ENCODE data around the gene GCA.

GRCh38 chr2:162317058-162317742, 26.7 kb upstream of the GCA start:
- TF ChIP-seq CTCF (IDR thresholded peaks at IDR 0.05) (no peak), MAZ (IDR thresholded peaks at IDR 0.05; ENCODE audit: borderline replicate concordance, low read depth, low read length) (no peak), NFE2L2 (conservative IDR thresholded peaks at IDR 0.05; ENCODE audit: low read length) (no peak), EP300 (IDR thresholded peaks at IDR 0.05) (no peak), REST (IDR thresholded peaks at IDR 0.05) (no peak), NPAS2 (CRISPR knock-in tag; IDR thresholded peaks at IDR 0.05; ENCODE audit: borderline replicate concordance) (no peak), SREBF2 (IDR thresholded peaks at IDR 0.05) (no peak), USF2 (IDR thresholded peaks at IDR 0.05) (no peak), SMC3 (IDR thresholded peaks at IDR 0.05) (no peak)
